GM21526 (cell line): ENCODE data around the gene ACVRL1.

Experiments
- ATAC-seq: cut with Tn5 transposase; IDR thresholded peaks from one replicate; pipeline ENCODE4 v1.9.1; 2021; ENCODE audit warnings: moderate library complexity; ENCODE audit not compliant: unreplicated experiment, low FRiP score

ACVRL1 gene

DNA sequence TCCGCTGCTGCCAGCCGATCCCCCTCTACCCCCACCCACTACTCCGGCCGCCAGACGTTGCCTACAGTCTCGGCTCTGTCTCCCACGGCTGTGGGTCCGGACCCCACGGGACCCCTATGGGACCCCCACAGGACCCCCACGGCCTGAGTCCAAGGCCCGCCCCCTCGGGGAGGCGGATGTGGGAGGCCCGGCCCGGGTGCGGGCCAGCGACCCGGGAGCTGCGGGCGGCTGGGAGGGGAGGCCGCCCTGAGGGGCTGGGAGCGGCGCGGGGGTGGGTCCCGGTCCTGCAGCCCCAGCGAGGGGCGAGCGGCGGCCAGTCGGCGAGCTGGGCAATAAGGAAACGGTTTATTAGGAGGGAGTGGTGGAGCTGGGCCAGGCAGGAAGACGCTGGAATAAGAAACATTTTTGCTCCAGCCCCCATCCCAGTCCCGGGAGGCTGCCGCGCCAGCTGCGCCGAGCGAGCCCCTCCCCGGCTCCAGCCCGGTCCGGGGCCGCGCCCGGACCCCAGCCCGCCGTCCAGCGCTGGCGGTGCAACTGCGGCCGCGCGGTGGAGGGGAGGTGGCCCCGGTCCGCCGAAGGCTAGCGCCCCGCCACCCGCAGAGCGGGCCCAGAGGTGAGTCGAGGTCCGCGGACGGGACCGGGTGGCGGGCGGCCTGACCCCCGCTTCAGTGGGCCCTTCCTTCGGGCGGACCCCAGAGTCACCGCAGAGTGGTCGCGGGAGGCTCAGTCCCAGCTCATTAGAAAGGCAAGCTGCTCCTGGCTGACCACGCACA, at the start of gene ACVRL1:
ACVRL1 (plus strand) TSS at position 422 of the 773 bp plus-strand sequence. CDS start 4,971 bp downstream, outside the sequence.
- ATAC-seq, result no peak

DNA sequence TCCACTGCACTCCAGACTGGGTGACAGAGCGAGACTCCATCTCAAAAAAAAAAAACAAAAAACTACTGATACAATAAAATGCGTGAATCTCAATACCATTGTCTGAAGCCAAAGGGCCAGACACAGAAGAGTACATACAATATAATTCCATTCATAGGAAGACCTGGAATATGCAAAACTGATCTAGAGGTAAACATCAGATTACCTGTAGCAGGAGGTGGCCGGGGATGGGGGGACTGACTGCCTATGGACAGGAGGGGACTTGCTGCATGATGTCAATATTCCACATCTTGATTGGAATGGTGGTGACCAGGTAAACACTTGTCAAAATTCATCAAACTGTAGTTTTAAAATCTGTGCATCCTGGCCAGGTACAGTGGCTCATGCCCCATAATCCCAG, 46.3 kb upstream of the ACVRL1 start:
- no peak for ATAC-seq

GRCh38 chr12:51862947-51863346, 44.4 kb upstream of the ACVRL1 start:
- no peak for ATAC-seq

GRCh38 chr12:51863363-51863932, 43.9 kb upstream of the ACVRL1 start:
- no peak for ATAC-seq

DNA sequence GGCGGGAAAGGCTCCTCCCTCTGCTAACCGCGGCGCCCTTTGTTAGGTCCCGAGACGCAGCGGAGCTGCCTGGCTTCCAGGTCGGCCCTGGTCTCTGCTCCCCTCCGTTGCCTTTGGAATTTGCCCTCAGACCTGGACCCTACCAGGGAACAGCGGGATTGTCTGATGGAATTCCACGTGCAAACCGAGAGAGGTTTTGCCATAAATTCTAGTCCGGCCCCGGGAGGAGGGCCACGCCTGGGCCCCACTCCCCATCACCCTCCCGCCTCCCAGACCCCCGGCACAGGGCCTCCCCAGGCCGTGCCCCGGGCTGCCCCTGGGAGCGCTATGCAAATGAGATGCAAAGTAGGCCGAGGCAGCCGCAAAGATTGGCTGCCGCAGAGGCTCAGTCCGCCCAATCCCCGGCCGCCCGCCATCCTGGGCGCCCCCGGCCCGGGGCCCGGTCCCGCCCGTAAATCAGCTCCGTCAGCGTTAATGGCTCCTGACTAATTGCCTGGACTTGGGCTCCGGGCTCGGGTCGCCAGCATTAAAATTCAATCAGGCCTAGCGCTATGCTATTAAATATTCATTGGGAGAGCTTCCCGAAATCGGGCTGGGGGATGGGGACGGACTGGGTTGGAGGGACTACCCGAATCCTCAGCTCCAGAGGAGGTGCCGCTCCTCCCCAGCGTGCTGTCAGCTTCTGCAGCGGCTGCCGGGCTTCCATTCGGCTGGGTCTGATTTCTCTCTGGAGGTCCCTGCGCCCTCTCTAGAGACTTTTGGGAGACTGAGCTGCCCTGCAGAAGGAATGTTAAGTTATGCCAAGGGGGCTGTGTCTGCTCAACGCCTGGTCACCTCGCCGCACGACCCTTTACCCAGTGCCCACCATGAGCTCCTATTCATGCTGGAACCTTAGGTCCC, 43.1 kb upstream of the ACVRL1 start:
- ATAC-seq, result no peak

DNA sequence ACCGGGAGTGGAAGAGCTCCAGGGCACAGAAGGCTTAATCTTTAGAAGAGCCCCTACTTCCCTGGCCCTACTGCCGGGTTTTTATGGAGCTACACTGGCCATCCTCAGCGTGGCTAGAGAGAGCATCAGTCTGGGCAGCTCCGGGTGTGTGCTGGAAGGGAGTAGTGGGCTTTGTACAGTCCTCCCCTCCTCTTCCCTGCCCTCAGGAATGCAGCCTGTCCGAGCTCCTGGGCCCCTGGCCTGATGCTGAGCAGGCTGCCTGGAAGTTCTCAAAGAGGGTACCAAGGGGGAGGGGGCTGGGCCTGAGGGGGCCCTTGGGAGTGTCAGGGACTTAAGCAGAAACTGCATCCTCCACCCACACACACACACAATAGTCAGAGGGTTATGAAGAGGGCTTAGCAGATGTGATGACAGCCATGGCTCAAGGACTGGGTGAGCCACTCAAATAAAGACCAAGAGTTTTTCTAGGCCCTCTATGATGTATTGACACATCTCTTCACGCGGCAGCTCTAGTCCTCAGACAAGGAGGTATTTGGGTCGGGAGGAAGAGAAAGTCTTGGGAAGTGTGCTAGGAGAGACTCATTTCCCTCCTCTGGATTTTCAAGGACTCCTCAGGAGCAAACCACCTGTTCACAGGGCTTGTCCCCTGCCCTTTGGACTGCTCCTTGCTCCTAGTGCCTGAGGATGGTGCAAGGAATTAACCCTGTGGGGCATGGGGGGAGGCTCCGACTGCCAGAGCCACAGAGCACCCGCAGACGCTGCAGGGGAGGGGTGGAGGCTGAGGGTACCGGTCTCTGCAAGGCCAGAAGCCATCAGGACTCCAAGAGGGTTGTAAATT, 42.3 kb upstream of the ACVRL1 start:
- no peak for ATAC-seq

GRCh38 chr12:51865757-51866270, 41.5 kb upstream of the ACVRL1 start:
- ATAC-seq, result no peak

DNA sequence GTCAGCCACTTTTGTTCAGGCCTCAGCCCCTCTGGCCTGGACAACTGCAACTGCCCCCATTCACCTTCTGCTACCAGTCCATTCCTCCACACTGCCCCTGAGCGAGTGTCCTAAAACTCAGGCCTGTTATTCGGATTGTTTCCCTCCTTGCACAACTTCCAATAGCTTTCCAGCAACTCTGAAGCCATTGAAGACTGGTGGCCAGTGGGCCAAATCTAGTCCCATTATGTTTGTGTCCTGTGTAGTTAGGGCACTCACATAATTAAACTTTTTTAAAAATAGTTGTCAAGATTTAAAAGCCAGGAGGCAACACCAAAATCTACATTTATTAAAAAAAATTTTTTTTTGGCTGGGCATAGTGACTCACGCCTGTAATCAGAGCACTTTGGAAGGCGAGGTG, 41.0 kb upstream of the ACVRL1 start:
- no peak for ATAC-seq

DNA sequence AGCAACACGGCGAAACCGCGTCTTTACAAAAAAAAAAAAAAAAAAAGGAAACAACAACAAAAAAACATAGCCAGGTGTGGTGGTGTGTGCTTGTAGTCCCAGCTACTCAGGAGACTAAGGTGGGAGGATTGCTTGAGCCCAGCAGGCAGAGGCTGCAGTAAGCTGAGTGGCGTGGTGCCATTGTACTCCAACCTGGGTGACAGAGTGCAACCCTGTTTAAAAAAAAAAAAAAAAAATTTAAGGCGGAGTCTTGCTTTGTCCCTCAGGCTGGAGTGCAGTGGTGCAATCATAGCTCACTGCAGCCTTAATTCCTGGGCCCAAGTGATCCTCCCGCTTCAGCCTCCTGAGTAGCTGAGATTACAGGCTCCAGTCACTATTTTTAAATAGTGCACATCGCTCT, 40.5 kb upstream of the ACVRL1 start:
- ATAC-seq, result no peak

DNA sequence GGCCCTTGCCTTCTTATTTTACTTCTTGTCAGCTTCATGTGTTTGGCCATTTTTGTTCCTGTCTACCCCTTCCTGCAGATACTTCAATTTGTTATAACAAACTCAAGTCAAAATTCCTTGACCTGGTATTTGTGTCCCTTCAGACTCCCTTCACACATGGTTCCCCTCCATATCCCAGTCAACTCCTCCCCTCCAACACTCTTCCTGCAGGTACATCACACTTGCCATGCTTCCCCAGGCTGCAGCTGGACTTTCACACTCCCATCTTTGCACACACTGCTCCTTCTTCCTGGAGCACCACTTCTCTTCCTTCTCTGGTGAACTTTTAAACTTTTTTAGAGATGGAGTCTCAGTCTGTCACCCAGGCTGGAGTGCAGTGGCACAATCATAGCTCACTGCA, 39.9 kb upstream of the ACVRL1 start:
- ATAC-seq, result no peak

DNA sequence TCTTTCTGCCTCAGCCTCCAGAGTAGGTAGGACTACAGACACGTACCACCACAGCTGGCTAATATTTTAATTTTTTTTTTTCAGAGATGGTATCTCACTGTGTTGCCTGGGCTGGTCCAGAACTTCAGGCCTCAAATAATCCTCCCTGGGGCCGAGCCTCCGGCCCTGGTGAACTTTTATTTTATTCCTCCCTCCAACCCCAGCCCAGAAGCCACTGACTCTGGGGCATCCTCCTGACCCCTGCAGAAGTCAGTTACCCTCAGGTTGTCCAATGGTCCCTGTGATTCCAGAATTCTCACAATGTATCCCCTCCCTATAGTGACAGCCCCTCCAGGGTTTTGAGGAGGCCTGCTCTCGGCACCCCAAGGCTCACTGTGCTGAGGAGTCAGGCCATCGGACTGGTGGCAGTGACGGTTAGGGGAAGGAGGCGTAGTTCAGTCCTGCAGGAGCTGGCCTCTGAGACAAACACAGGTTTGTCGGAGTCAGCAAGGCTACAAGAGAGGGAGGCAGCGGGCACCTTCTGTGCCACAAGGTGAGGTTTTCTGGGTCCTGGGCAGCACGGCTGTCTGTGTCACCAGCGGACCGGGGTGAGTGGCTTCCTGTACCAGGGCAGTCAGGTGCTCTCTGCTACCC, 39.4 kb upstream of the ACVRL1 start:
- ATAC-seq, result no peak

DNA sequence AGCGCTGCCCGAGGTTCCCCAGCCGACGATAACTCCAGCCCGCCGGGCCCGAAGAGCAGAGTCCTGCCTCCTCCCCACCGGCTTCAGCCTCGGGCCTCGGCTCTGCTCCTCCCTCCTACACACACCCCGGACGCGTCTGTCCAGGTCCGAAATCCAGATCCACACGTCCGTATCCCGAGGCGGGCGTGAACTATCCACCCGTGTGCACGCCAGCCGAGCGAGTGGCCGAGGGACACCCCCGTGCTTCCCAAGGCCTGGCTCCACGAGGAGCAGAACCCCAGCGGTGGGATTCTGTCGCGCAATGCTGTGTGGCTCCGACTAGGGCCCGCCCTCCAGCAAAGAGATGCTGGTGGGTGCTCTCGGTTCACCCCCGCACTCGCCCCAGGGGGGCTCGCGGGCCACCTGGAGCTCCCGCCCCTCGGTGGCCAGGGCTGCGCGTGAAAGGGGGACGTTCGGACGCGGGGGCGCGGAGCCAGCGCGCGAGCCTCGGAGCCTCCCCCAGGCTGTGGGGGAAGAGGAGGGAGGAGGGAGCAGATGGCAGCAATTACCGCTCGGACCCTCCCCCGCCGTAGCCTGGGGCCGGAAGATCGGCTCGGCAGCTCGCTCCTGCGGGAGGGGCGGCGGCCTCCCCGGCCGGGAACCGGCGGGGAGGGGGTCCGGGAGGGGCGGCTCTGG, 38.3 kb upstream of the ACVRL1 start:
- no peak for ATAC-seq

- no peak for ATAC-seq
Measured at GRCh38 chr12:51869496-51869865, 37.8 kb upstream of the ACVRL1 start.

DNA sequence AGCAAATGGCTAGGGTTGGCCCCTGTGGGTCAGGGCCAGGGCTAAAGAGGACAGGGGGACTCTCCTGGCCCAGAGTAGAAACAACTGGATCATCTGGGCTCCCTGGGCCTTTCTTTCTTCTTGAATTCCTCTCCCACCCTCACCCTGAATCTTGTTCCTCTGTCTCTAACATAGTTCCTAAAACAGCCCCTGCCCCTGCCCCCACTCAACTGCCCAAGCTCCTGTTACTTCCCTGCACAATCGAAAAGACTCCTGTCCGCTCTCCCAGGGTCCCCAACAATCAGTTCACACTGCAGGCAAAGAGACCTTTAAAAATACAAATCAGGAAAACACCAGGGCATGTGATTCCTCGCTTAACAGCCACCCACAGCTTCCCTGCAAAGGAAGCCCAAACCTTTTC, 37.4 kb upstream of the ACVRL1 start:
- no peak for ATAC-seq

- ATAC-seq, result no peak
Measured at GRCh38 chr12:51870504-51870903, 36.8 kb upstream of the ACVRL1 start.

- no peak for ATAC-seq
Measured at GRCh38 chr12:51871126-51871525, 36.2 kb upstream of the ACVRL1 start.

GRCh38 chr12:51871918-51872688, 35.2 kb upstream of the ACVRL1 start:
- no peak for ATAC-seq

GRCh38 chr12:51872689-51872981, 34.7 kb upstream of the ACVRL1 start:
- ATAC-seq, result no peak
